Measurements from ENCODE around the gene TRDN.

The TRDN gene

GRCh38 chr6:123526128-123526527 lies 110.6 kb downstream of the TRDN start:
- Histone ChIP-seq H3K27ac (no peak overlapping the region), H3K9me3 (ENCODE audit: low read depth, low read length) (no peaks in the 10 kb centered on the region; the same call in 1 of the 2 replicates), H3K9ac (ENCODE audit: insufficient read length) (no peak overlapping the region), H3K4me3 (no peak overlapping the region), H3K36me3 (ENCODE audit: insufficient read depth, low read length) (no peaks in the 10 kb centered on the region)
- no peak for DNase-seq (ENCODE audit: low read depth, low spot score)
- TF ChIP-seq FOXP2 (optimal IDR thresholded peaks at IDR 0.05; ENCODE audit: control extremely low read depth, extremely low read length, insufficient read depth) (no peak), POLR2AphosphoS5 (IDR thresholded peaks at IDR 0.05; ENCODE audit: borderline replicate concordance, low read depth, low read length) (no peak), EZH2 (IDR thresholded peaks at IDR 0.05) (no peak)

GRCh38 chr6:123524781-123525180 lies 112.0 kb downstream of the TRDN start:
- Histone ChIP-seq H3K9ac (ENCODE audit: insufficient read length) (no peak overlapping the region), H3K4me3 (no peak overlapping the region), H3K9me3 (ENCODE audit: low read depth, low read length) (no peaks in the 10 kb centered on the region; the same call in 1 of the 2 replicates), H3K27ac (no peak overlapping the region), H3K36me3 (ENCODE audit: insufficient read depth, low read length) (no peaks in the 10 kb centered on the region)
- TF ChIP-seq FOXP2 (optimal IDR thresholded peaks at IDR 0.05; ENCODE audit: control extremely low read depth, extremely low read length, insufficient read depth), result no peak
- no peak for DNase-seq (ENCODE audit: low read depth, low spot score)

GRCh38 chr6:123520217-123520616 lies 116.5 kb downstream of the TRDN start:
- Histone ChIP-seq H3K4me3 (no peak overlapping the region), H3K27ac (no peak overlapping the region), H3K9ac (ENCODE audit: insufficient read length) (no peak overlapping the region), H3K36me3 (ENCODE audit: insufficient read depth, low read length) (no peaks in the 10 kb centered on the region), H3K9me3 (ENCODE audit: low read depth, low read length) (no peaks in the 10 kb centered on the region; the same call in 1 of the 2 replicates)
- DNase-seq (ENCODE audit: low read depth, low spot score), result no peak
- TF ChIP-seq FOXP2 (optimal IDR thresholded peaks at IDR 0.05; ENCODE audit: control extremely low read depth, extremely low read length, insufficient read depth) (no peak), POLR2AphosphoS5 (IDR thresholded peaks at IDR 0.05; ENCODE audit: borderline replicate concordance, low read depth, low read length) (no peak), EZH2 (IDR thresholded peaks at IDR 0.05) (no peak)

- no peak for DNase-seq (ENCODE audit: low read depth, low spot score)
- no peak overlapping the region for H3K4me3 ChIP-seq
- H3K27ac ChIP-seq, result no peak overlapping the region
- no peaks in the 10 kb centered on the region; the same call in 1 of the 2 replicates for H3K9me3 ChIP-seq (ENCODE audit: low read depth, low read length)
- TF ChIP-seq EZH2 (IDR thresholded peaks at IDR 0.05) (no peak), FOXP2 (optimal IDR thresholded peaks at IDR 0.05; ENCODE audit: control extremely low read depth, extremely low read length, insufficient read depth) (no peak), POLR2AphosphoS5 (IDR thresholded peaks at IDR 0.05; ENCODE audit: borderline replicate concordance, low read depth, low read length) (no peak)
- H3K9ac ChIP-seq (ENCODE audit: insufficient read length), result no peak overlapping the region
- no peaks in the 10 kb centered on the region for H3K36me3 ChIP-seq (ENCODE audit: insufficient read depth, low read length)
These were observed 117.6 kb downstream of the TRDN start for GRCh38 chr6:123519189-123519505.

GRCh38 chr6:123518441-123519188 lies 118.1 kb downstream of the TRDN start:
- no peak overlapping the region for H3K9ac ChIP-seq (ENCODE audit: insufficient read length)
- H3K4me3 ChIP-seq, result no peak overlapping the region
- TF ChIP-seq FOXP2 (optimal IDR thresholded peaks at IDR 0.05; ENCODE audit: control extremely low read depth, extremely low read length, insufficient read depth), result no peak
- no peak for TF ChIP-seq EZH2 (IDR thresholded peaks at IDR 0.05)
- TF ChIP-seq POLR2AphosphoS5 (IDR thresholded peaks at IDR 0.05; ENCODE audit: borderline replicate concordance, low read depth, low read length), result no peak
- DNase-seq (ENCODE audit: low read depth, low spot score), result no peak
- H3K27ac ChIP-seq, result 0 out of 2 replicates have a peak overlapping the region, but pooled peaks have one; percentile 17
- H3K9me3 ChIP-seq (ENCODE audit: low read depth, low read length), result no peaks in the 10 kb centered on the region; the same call in 1 of the 2 replicates
- H3K36me3 ChIP-seq (ENCODE audit: insufficient read depth, low read length), result no peaks in the 10 kb centered on the region

- Histone ChIP-seq H3K36me3 (ENCODE audit: insufficient read depth, low read length) (no peaks in the 10 kb centered on the region), H3K9me3 (ENCODE audit: low read depth, low read length) (no peaks in the 10 kb centered on the region), H3K9ac (ENCODE audit: insufficient read length) (peak overlapping the region; percentile 8), H3K27ac (peak overlapping the region; percentile 57; the same call in 1 of the 2 replicates), H3K4me3 (no peak overlapping the region)
- no peak for DNase-seq (ENCODE audit: low read depth, low spot score)
- TF ChIP-seq POLR2AphosphoS5 (IDR thresholded peaks at IDR 0.05; ENCODE audit: borderline replicate concordance, low read depth, low read length) (no peak), EZH2 (IDR thresholded peaks at IDR 0.05) (no peak), FOXP2 (optimal IDR thresholded peaks at IDR 0.05; ENCODE audit: control extremely low read depth, extremely low read length, insufficient read depth) (no peak)
These were observed 121.0 kb downstream of the TRDN start for GRCh38 chr6:123515715-123516114.

GRCh38 chr6:123509112-123509511 lies 127.6 kb downstream of the TRDN start:
- Histone ChIP-seq H3K27ac (no peak overlapping the region), H3K9me3 (ENCODE audit: low read depth, low read length) (no peaks in the 10 kb centered on the region), H3K4me3 (no peak overlapping the region), H3K9ac (ENCODE audit: insufficient read length) (no peak overlapping the region), H3K36me3 (ENCODE audit: insufficient read depth, low read length) (no peaks in the 10 kb centered on the region)
- DNase-seq (ENCODE audit: low read depth, low spot score), result no peak
- TF ChIP-seq POLR2AphosphoS5 (IDR thresholded peaks at IDR 0.05; ENCODE audit: borderline replicate concordance, low read depth, low read length) (no peak), EZH2 (IDR thresholded peaks at IDR 0.05) (no peak), FOXP2 (optimal IDR thresholded peaks at IDR 0.05; ENCODE audit: control extremely low read depth, extremely low read length, insufficient read depth) (no peak)

GRCh38 chr6:123508290-123508689 lies 128.5 kb downstream of the TRDN start:
- DNase-seq (ENCODE audit: low read depth, low spot score), result no peak

GRCh38 chr6:123507582-123507981 lies 129.2 kb downstream of the TRDN start:
- H3K4me3 ChIP-seq, result no peak overlapping the region
- H3K36me3 ChIP-seq (ENCODE audit: insufficient read depth, low read length), result no peaks in the 10 kb centered on the region
- TF ChIP-seq POLR2AphosphoS5 (IDR thresholded peaks at IDR 0.05; ENCODE audit: borderline replicate concordance, low read depth, low read length) (no peak), FOXP2 (optimal IDR thresholded peaks at IDR 0.05; ENCODE audit: control extremely low read depth, extremely low read length, insufficient read depth) (no peak), EZH2 (IDR thresholded peaks at IDR 0.05) (no peak)
- DNase-seq (ENCODE audit: low read depth, low spot score), result no peak
- H3K9ac ChIP-seq (ENCODE audit: insufficient read length), result no peak overlapping the region
- no peak overlapping the region for H3K27ac ChIP-seq
- H3K9me3 ChIP-seq (ENCODE audit: low read depth, low read length), result no peaks in the 10 kb centered on the region

More at GRCh38 chr6:123508290-123508689, 128.5 kb downstream of the TRDN start:
- Histone ChIP-seq H3K36me3 (ENCODE audit: insufficient read depth, low read length) (no peaks in the 10 kb centered on the region), H3K9ac (ENCODE audit: insufficient read length) (no peak overlapping the region), H3K27ac (no peak overlapping the region), H3K9me3 (ENCODE audit: low read depth, low read length) (no peaks in the 10 kb centered on the region), H3K4me3 (no peak overlapping the region)
- TF ChIP-seq FOXP2 (optimal IDR thresholded peaks at IDR 0.05; ENCODE audit: control extremely low read depth, extremely low read length, insufficient read depth) (no peak), EZH2 (IDR thresholded peaks at IDR 0.05) (no peak), POLR2AphosphoS5 (IDR thresholded peaks at IDR 0.05; ENCODE audit: borderline replicate concordance, low read depth, low read length) (no peak)

Measured in SK-N-MC (cell line).